ENCODE measurements around the gene ATXN1. TPM values are rescaled to one million over a fixed set of nuclear protein-coding genes. Genes with fewer than 3 reads are reported as not detected.

Gene ATXN1
- total RNA-seq, 1 experiment from 2014 or later: 16.5 TPM

DNA sequence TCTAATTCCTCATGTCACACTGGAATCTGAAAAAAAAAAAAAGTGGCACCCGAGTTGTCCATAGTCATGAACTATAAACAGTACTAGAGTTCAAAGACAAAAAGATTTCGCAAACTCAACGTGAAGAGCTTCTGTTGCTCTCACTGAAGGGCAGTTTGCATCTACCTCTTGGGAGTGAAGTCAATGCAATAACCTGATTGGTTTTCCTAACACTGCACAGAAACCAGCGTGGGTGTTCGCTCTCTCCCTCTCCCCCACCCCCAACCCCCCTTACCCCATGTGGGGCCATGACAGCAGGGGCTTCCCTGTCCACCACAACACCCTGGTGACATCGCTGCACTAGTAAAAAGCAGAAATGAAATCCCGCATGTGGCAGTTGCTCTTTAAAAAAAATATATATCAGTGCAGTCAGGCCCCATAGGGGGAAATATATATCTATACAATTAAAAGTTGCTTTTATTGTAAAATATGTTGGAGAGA is 456.0 kb downstream of the ATXN1 start:
- ChIA-PET POLR2A (no interaction called here), CTCF (no interaction called here)
- Mint-ChIP-seq H3K27ac (ENCODE audit: low read depth, unreplicated experiment) (no peak overlapping the region), H3K4me1 (ENCODE audit: insufficient read depth, unreplicated experiment) (no peaks in the 10 kb centered on the region), H3K27me3 (ENCODE audit: insufficient read depth, unreplicated experiment) (no peaks in the 10 kb centered on the region), H3K4me3 (ENCODE audit: unreplicated experiment) (no peak overlapping the region), H3K36me3 (ENCODE audit: insufficient read depth, unreplicated experiment) (peaks cover 9% of the 10 kb centered on the region), H3K9me3 (ENCODE audit: unreplicated experiment) (no peaks in the 10 kb centered on the region)
- intact Hi-C loops (cut with micrococcal nuclease): no loop called here
- TF ChIP-seq, protein P1, sequence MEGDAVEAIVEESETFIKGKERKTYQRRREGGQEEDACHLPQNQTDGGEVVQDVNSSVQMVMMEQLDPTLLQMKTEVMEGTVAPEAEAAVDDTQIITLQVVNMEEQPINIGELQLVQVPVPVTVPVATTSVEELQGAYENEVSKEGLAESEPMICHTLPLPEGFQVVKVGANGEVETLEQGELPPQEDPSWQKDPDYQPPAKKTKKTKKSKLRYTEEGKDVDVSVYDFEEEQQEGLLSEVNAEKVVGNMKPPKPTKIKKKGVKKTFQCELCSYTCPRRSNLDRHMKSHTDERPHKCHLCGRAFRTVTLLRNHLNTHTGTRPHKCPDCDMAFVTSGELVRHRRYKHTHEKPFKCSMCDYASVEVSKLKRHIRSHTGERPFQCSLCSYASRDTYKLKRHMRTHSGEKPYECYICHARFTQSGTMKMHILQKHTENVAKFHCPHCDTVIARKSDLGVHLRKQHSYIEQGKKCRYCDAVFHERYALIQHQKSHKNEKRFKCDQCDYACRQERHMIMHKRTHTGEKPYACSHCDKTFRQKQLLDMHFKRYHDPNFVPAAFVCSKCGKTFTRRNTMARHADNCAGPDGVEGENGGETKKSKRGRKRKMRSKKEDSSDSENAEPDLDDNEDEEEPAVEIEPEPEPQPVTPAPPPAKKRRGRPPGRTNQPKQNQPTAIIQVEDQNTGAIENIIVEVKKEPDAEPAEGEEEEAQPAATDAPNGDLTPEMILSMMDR (IDR thresholded peaks at IDR 0.05; ENCODE audit: unreplicated experiment): no peak
- BruUV-seq (replicated peaks): no TSS peak
- no peak for DNase-seq (ENCODE audit: unreplicated experiment)

DNA sequence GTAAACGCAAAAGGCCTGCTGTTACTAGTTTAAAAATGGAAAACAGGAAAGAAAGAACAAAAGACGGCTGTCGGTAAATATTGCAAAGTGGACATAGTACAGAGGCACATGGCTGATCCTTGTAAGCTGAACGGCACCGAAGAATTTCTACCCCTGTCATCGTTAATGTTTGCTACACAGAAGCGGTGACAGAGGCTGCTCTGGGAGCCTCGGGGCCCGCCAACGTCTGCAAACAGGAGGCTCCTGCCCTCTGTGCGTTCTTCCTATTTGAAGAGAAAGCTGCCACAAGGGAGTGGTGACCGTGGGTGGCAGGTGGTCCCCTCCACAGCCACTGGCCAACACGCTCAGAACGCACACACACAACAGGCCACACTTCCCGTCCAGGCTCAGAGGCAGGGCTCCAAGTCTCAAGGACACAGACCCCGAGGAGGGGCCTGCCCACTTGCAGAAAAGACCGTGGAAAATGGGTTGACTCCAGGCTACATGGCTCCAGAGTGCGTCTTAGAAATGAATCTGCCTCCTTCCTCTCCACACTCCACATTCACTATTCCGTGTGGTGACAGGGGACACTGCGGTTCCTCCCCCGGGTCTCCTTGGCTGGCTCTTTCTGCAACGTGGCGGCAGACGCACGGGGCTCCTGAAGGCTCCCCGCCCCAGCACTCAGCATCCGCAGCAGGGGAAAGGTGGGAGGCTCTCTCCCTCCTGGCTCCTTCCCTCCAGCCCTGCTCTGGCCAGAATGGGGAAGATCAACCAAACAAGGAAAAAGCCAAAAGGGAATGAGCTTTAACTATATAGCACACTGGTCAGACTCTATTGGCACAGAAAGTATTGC is 458.3 kb downstream of the ATXN1 start:
- DNase-seq (ENCODE audit: unreplicated experiment): no peak
- H3K4me3 Mint-ChIP-seq (ENCODE audit: unreplicated experiment): no peak overlapping the region
- intact Hi-C loops (cut with micrococcal nuclease): no loop called here
- TF ChIP-seq, protein P1 (IDR thresholded peaks at IDR 0.05; ENCODE audit: unreplicated experiment): no peak
- no peaks in the 10 kb centered on the region for H3K27me3 Mint-ChIP-seq (ENCODE audit: insufficient read depth, unreplicated experiment)
- H3K36me3 Mint-ChIP-seq (ENCODE audit: insufficient read depth, unreplicated experiment): peaks cover 9% of the 10 kb centered on the region
- H3K27ac Mint-ChIP-seq (ENCODE audit: low read depth, unreplicated experiment): no peak overlapping the region
- POLR2A ChIA-PET: no interaction called here
- no peaks in the 10 kb centered on the region for H3K9me3 Mint-ChIP-seq (ENCODE audit: unreplicated experiment)
- BruUV-seq (replicated peaks): no TSS peak
- CTCF ChIA-PET: no interaction called here
- H3K4me1 Mint-ChIP-seq (ENCODE audit: insufficient read depth, unreplicated experiment): no peaks in the 10 kb centered on the region

DNA sequence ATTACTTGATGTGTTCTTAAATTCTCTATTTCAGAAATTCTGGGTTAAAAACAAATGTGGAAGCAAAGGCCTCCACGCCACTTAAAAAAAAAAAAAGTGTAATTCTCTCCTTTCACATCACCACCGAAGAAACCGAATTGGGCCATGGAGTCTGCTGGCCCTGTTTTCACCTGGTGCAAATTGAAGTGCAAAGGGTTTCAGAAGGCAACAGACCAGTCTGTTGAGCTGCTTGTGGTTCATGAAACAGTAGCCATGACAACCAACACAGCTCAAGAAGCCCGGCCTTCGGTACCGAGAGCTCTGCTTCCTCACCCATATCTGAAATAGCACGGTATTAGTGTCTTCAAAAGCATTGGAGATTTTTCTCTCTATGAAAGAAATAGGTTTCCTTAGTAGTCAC is 459.7 kb downstream of the ATXN1 start:
- H3K27me3 Mint-ChIP-seq (ENCODE audit: insufficient read depth, unreplicated experiment): no peaks in the 10 kb centered on the region
- H3K9me3 Mint-ChIP-seq (ENCODE audit: unreplicated experiment): no peaks in the 10 kb centered on the region
- H3K36me3 Mint-ChIP-seq (ENCODE audit: insufficient read depth, unreplicated experiment): peaks cover 9% of the 10 kb centered on the region
- no TSS peak for BruUV-seq (replicated peaks)
- ChIA-PET POLR2A (interaction anchor here (1.4 to 1.8 kb wide), 2 partner anchors 8 to 11 kb away, joined by 5 to 6 read pairs; no protein-coding TSS in a partner anchor), CTCF (interaction anchor here (0.9 to 1.4 kb wide), 3 partner anchors 12 to 23 kb away, joined by 3 to 7 read pairs (median 4); no protein-coding TSS in a partner anchor)
- no peak overlapping the region for H3K27ac Mint-ChIP-seq (ENCODE audit: low read depth, unreplicated experiment)
- H3K4me3 Mint-ChIP-seq (ENCODE audit: unreplicated experiment): no peak overlapping the region
- TF ChIP-seq, protein P1 (IDR thresholded peaks at IDR 0.05; ENCODE audit: unreplicated experiment): no peak
- intact Hi-C loops (cut with micrococcal nuclease): no loop called here
- no peaks in the 10 kb centered on the region for H3K4me1 Mint-ChIP-seq (ENCODE audit: insufficient read depth, unreplicated experiment)
- no peak for DNase-seq (ENCODE audit: unreplicated experiment)

DNA sequence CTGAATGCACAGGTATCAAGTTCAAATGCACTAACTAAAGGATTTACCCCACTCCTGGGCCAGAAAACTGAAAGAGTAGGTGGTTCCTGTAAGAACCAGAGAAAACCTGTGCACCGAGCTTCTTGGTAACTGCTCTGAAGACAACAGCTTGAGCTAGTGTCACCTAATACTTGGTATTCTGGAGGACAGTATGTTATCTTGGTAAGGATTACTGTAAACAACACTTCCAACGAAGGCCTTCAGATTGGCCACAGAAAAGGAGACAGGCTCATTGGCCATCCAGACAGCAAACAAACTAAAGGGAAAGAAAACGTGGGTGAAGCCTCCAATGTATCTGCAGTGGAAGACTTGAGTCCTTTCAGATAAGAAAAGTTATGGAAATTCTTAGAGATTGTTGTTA is 461.4 kb downstream of the ATXN1 start:
- H3K4me3 Mint-ChIP-seq (ENCODE audit: unreplicated experiment): no peak overlapping the region
- no peaks in the 10 kb centered on the region for H3K4me1 Mint-ChIP-seq (ENCODE audit: insufficient read depth, unreplicated experiment)
- TF ChIP-seq, protein P1 (IDR thresholded peaks at IDR 0.05; ENCODE audit: unreplicated experiment): no peak
- H3K27ac Mint-ChIP-seq (ENCODE audit: low read depth, unreplicated experiment): no peak overlapping the region
- no TSS peak for BruUV-seq (replicated peaks)
- CTCF ChIA-PET: interaction anchor here (1.0 kb wide), 1 partner anchor 17 kb away, joined by 4 read pairs; no protein-coding TSS in a partner anchor
- intact Hi-C loops (cut with micrococcal nuclease): no loop called here
- no peaks in the 10 kb centered on the region for H3K27me3 Mint-ChIP-seq (ENCODE audit: insufficient read depth, unreplicated experiment)
- POLR2A ChIA-PET: interaction anchor here (1.8 kb wide), 1 partner anchor 9 kb away, joined by 6 read pairs; no protein-coding TSS in a partner anchor
- H3K36me3 Mint-ChIP-seq (ENCODE audit: insufficient read depth, unreplicated experiment): no peaks in the 10 kb centered on the region
- H3K9me3 Mint-ChIP-seq (ENCODE audit: unreplicated experiment): no peaks in the 10 kb centered on the region
- no peak for DNase-seq (ENCODE audit: unreplicated experiment)
